Progenitor cell of endocrine pancreas (in vitro differentiated cells): ENCODE results near the gene NDC1. TPM values are rescaled to one million over a fixed set of nuclear protein-coding genes. Genes with fewer than 3 reads are reported as not detected.

Experiments used
- DNase-seq: peaks from one replicate; pipeline ENCODE4 v3.0.0; 2021; ENCODE audit warnings: low spot score; ENCODE audit not compliant: unreplicated experiment
- H3K27ac Mint-ChIP-seq: 2 replicates; pipeline ENCODE4 v1.8.0; 2021; ENCODE audit warnings: mild to moderate bottlenecking, moderate library complexity, mixed read lengths
- H3K27me3 Mint-ChIP-seq: 2 replicates; pipeline ENCODE4 v1.8.0; 2021; ENCODE audit warnings: mixed read lengths
- H3K36me3 Mint-ChIP-seq: 2 replicates; pipeline ENCODE4 v1.8.0; 2022; ENCODE audit warnings: mixed read lengths; ENCODE audit not compliant: insufficient read depth
- H3K4me1 Mint-ChIP-seq: 2 replicates; pipeline ENCODE4 v1.8.0; 2021; ENCODE audit warnings: low read depth, mixed read lengths
- H3K4me3 Mint-ChIP-seq: 2 replicates; pipeline ENCODE4 v1.8.0; 2021; ENCODE audit warnings: low read depth, mild to moderate bottlenecking, moderate library complexity, mixed read lengths
- H3K9me3 Mint-ChIP-seq: 2 replicates; pipeline ENCODE4 v1.8.0; 2021; ENCODE audit warnings: low read depth, mixed read lengths
- CTCF ChIP-seq: fragments of 200-600 bp; sonication (generic); IDR thresholded peaks from one replicate; pipeline ENCODE4 v1.5.0; 2021; ENCODE audit warnings: antibody characterized with exemption, mild to moderate bottlenecking; ENCODE audit not compliant: unreplicated experiment
- total RNA-seq: library from RNA; stranded (reverse); gene quantifications from 2 replicates; pipeline ENCODE4 v1.2.1, GENCODE V29; 2021

NDC1 gene
- total RNA-seq, 1 donor from 2014 or later: 25.5 TPM

- no peak for DNase-seq
- Mint-ChIP-seq H3K27ac (peak overlapping the region; percentile 100), H3K9me3 (peaks cover 5% of the 10 kb centered on the region), H3K4me1 (peaks cover 8% of the 10 kb centered on the region), H3K4me3 (peak overlapping the region; percentile 99), H3K36me3 (peaks cover 3% of the 10 kb centered on the region), H3K27me3 (no peaks in the 10 kb centered on the region)
- TF ChIP-seq CTCF: no peak
Observed at GRCh38 chr1:53837646-53837923, 511 bp downstream of the NDC1 start.

DNA sequence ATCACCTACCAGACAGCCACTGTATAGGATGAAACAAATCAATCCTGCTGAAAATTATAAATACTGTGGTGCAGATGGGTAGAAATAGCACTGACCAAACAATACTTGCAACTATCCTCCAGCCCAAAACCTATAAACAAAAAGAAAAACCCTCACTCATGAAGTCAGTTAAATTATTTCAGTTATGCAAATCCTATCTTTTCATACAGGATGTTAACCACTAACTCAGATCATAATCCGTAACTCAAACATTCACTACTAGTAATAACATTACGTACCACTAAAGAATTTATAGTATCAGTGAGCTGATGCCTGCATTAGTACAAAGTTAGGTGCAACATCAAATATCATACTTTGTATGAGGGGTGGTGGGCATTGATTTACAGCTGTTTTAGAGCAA lies 2.6 kb downstream of the NDC1 start:
- Mint-ChIP-seq H3K9me3 (no peaks in the 10 kb centered on the region), H3K4me3 (no peak overlapping the region), H3K27me3 (no peaks in the 10 kb centered on the region), H3K4me1 (peaks cover 8% of the 10 kb centered on the region), H3K27ac (no peak overlapping the region), H3K36me3 (peaks cover 3% of the 10 kb centered on the region)
- DNase-seq: no peak
- no peak for TF ChIP-seq CTCF

DNA sequence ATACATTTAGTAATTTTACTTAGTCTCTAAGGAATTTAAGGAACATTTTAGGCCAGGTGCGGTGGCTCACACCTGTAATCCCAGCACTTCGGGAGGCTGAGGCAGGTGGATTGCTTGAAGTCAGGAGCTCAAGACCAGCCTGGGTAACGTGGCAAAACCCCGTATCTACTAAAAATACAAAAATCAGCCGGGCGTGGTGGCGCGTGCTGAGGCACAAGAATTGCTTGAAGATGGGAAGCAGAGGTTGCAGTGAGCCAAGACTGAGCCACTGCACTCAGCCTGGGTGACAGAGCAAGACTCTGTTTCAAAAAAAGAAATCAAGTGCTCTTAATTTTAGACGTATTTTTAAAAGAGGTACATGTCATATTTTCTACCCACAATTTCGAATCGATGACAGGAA lies 3.3 kb downstream of the NDC1 start:
- no peak for DNase-seq
- Mint-ChIP-seq H3K36me3 (peaks cover 4% of the 10 kb centered on the region), H3K4me3 (no peak overlapping the region), H3K9me3 (no peaks in the 10 kb centered on the region), H3K27ac (no peak overlapping the region), H3K4me1 (peaks cover 8% of the 10 kb centered on the region), H3K27me3 (no peaks in the 10 kb centered on the region)
- TF ChIP-seq CTCF: no peak

DNA sequence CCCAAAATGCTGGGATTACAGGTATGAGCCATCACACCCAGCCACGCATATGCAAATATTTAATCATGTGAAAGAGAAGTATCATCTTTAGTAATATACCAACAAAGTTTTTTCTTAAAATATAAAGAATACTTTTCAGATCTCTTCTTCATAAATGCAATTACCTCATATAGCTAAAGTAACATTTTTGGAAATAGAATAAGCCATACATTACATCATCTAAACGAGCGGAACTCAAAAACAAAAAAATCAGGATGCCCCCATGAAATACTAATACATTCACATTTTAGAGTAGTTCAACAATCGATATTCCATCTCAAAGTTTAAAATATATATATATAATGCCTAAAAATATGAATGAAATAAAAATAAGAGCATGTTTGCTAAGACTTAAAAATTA lies 4.7 kb downstream of the NDC1 start:
- no peak for TF ChIP-seq CTCF
- H3K27me3 Mint-ChIP-seq: no peaks in the 10 kb centered on the region
- peaks cover 7% of the 10 kb centered on the region for H3K36me3 Mint-ChIP-seq
- no peak overlapping the region for H3K27ac Mint-ChIP-seq
- no peak for DNase-seq
- H3K4me1 Mint-ChIP-seq: peaks cover 8% of the 10 kb centered on the region
- no peak overlapping the region for H3K4me3 Mint-ChIP-seq
- no peaks in the 10 kb centered on the region for H3K9me3 Mint-ChIP-seq

DNA sequence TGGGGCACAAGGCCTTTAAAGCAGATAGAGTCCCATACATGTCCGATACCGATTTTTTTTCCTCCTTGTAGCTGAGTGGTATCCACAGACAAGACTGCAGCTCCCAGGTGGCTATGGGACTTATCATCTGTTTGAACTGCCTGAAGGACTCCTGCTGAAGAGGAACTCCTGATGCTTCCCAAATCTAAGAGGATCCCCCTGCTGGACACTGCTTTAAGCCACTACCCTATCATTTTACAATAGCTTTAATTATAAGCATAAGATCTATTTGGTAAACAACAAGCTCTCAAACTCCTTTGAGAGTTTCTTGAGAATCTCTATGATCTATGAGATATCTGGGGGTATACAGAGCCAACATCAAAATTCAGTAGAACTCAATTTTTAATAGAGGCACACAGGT lies 11.7 kb downstream of the NDC1 start:
- TF ChIP-seq CTCF: no peak
- Mint-ChIP-seq H3K36me3 (peaks cover 12% of the 10 kb centered on the region), H3K9me3 (no peaks in the 10 kb centered on the region), H3K27me3 (no peaks in the 10 kb centered on the region), H3K4me1 (no peaks in the 10 kb centered on the region), H3K4me3 (no peak overlapping the region), H3K27ac (no peak overlapping the region)
- DNase-seq: no peak
